GM21526 (cell line): ENCODE data around the gene KCNMA1.
"Not testable (repeated sequence)": the region's sequence is repeated elsewhere in the genome, so short reads cannot be mapped to it uniquely, and the experiment has no call there.

Experiments used
- ATAC-seq: cut with Tn5 transposase; IDR thresholded peaks from one replicate; pipeline ENCODE4 v1.9.1; 2021; ENCODE audit warnings: moderate library complexity; ENCODE audit not compliant: unreplicated experiment, low FRiP score

The KCNMA1 gene

GRCh38 chr10:77664696-77665095 lies 27.1 kb upstream of the KCNMA1 start:
- ATAC-seq = no peak

GRCh38 chr10:77664008-77664407 lies 26.4 kb upstream of the KCNMA1 start:
- ATAC-seq = no peak

- ATAC-seq = no peak
Observed at GRCh38 chr10:77661674-77662073, 24.1 kb upstream of the KCNMA1 start.

GRCh38 chr10:77661100-77661499 lies 23.5 kb upstream of the KCNMA1 start:
- no peak for ATAC-seq

- not testable (repeated sequence) for ATAC-seq
Observed at GRCh38 chr10:77659046-77659670, 21.6 kb upstream of the KCNMA1 start.

- no peak for ATAC-seq
Observed at GRCh38 chr10:77653210-77653609, 15.6 kb upstream of the KCNMA1 start.

GRCh38 chr10:77649333-77650331 lies 12.0 kb upstream of the KCNMA1 start:
- ATAC-seq = no peak

- no peak for ATAC-seq
Observed at GRCh38 chr10:77648472-77648871, 10.9 kb upstream of the KCNMA1 start.

- no peak for ATAC-seq
Observed at GRCh38 chr10:77647543-77648293, 10.1 kb upstream of the KCNMA1 start.

GRCh38 chr10:77644557-77645243 lies 7.1 kb upstream of the KCNMA1 start:
- no peak for ATAC-seq

GRCh38 chr10:77643795-77644468 lies 6.3 kb upstream of the KCNMA1 start:
- ATAC-seq = no peak

GRCh38 chr10:77641788-77642397 lies 4.3 kb upstream of the KCNMA1 start:
- no peak for ATAC-seq

GRCh38 chr10:77641344-77641743 lies 3.7 kb upstream of the KCNMA1 start:
- ATAC-seq = no peak

GRCh38 chr10:77640167-77640566 lies 2.6 kb upstream of the KCNMA1 start:
- no peak for ATAC-seq

- no peak for ATAC-seq
Observed at GRCh38 chr10:77639756-77640155, 2.1 kb upstream of the KCNMA1 start.

GRCh38 chr10:77638321-77639101 lies 903 bp upstream of the KCNMA1 start:
- ATAC-seq = no peak

GRCh38 chr10:77636967-77637531 lies 559 bp downstream of the KCNMA1 start:
- no peak for ATAC-seq

GRCh38 chr10:77636282-77636966 lies 1.2 kb downstream of the KCNMA1 start:
- ATAC-seq = no peak
